Eye (tissue), 1 donor: ENCODE measurements around the gene ZNF302.
A peak's percentile ranks its signal among the peaks of the same experiment; 100 is the strongest.
"Not testable (repeated sequence)": the region's sequence is repeated elsewhere in the genome, so short reads cannot be mapped to it uniquely, and the experiment has no call there.

Experiments
- DNase-seq: peaks from one replicate; pipeline ENCODE4 v3.0.0-alpha.2; 2015

The ZNF302 gene

DNA sequence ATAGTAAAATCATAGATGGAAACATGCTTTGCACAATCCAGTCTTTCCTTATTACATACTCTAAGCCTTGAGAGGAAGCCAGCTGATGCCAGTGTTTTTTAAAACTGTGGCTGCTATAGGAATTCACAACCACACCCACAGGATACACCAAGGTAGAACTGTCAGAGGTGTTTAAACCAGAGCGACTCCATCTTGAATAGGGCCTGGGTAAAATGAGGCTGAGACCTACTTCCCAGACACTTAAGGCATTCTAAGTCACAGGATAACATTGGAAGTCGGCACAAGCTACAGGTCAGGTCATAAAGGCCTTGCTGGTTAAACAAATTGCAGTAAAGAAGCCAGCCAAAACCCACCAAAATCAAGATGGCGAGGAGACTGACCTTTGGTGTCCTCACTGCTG is 2.2 kb upstream of the ZNF302 start:
- DNase-seq: no peak

DNA sequence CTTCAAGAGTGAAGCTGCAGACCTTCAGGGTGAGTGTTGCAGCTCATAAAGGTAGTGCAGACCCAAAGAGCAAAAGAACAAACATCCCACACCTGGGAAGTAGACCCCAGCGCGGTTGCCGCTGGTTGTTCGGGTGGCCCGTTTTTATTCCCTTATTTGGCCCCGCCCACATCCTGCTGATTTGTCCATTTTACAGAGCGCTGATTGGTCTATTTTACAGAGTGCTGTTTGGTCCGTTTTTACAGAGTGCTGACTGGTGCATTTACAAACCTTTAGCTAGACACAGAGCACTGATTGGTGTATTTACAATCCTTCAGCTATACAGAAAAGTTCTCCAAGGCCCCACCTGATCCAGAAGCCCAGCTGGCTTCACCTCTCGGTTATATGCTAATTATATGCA is 1.6 kb upstream of the ZNF302 start:
- no peak for DNase-seq

GRCh38 chr19:34676697-34677385 is 637 bp upstream of the ZNF302 start, which contains the start of gene SCGB2B2:
SCGB2B2 (minus strand) TSS chr19:34677159; CDS start chr19:34594563, 82,596 bp downstream.
- no peak for DNase-seq

DNA sequence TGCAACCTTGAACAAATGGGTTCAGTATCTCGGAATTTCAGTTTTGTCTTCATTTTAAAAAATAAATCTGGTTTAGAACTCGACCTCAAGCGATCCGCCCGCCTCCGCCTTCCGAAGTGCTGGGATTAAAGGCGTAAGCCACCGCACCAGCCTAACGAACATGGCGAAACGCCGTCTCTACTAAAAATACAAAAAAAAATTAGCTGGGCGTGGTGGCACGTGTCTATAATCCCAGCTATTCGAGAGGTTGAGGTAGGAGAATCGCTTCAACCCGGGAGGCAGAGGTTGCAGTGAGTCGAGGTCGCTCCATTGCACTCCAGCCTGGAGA is 571 bp downstream of the ZNF302 start:
- no peak for DNase-seq

DNA sequence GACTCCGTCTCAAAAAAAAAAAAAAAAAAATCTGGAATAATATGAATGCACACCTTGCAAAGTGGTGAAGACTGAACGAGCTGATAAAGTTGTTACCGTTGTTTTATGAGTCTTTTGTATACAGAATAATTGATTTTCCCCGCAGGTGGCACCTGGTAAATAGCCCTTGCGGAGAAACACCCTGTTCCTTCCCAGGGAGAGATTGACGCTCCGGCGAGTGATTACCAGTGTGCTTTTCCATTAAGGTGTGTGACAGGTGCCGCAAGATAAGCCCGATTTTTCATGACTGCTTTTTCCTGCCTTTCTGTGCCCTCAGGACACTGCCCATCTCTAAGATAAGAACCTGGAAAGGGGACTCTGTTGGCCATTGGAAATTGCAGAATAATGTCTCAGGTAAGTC is 943 bp downstream of the ZNF302 start:
- DNase-seq: no peak

- no peak for DNase-seq
Observed at GRCh38 chr19:34681478-34681877, 4.0 kb downstream of the ZNF302 start.

- not testable (repeated sequence) for DNase-seq
Observed at GRCh38 chr19:34685266-34685665, 7.8 kb downstream of the ZNF302 start.

DNA sequence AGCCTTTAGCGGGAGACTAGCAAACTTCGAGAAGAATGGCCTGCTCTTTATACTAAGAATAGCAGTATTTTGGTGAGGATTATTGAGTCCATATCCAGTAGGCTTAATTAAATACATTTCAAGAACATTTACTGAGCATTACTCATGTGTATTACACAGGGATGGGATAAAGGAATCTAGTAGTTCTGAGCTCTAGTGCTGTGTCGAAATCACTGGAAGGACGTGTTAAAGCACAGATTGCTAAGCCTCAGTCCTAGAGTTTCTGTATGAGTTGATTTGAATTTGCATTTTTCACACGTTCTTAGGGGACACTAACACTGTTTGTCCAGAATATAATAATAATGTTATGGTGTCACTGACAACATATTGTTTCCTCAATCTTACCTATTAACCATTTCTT is 9.0 kb downstream of the ZNF302 start:
- DNase-seq: no peak

DNA sequence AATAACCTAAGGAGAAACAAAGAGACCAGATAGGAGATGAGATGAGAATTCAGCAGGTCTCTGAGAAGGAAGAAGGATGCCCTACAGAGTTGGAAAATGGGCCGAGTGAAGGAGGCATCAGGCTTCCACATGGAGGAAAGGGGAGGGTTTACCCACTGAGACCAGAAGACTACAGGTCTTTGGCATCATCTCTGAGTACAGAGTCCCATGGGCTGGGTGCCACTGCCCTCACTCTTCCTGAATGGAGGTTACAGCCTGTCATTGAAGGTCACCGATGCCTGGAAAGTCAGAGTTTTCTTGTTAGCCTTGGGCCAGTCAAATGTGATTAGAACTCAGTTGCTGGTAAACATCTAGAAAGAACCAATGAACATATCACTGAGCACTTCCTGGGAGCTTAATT is 9.9 kb downstream of the ZNF302 start:
- no peak for DNase-seq

- no peak for DNase-seq
Observed at GRCh38 chr19:34688592-34688991, 11.1 kb downstream of the ZNF302 start.

DNA sequence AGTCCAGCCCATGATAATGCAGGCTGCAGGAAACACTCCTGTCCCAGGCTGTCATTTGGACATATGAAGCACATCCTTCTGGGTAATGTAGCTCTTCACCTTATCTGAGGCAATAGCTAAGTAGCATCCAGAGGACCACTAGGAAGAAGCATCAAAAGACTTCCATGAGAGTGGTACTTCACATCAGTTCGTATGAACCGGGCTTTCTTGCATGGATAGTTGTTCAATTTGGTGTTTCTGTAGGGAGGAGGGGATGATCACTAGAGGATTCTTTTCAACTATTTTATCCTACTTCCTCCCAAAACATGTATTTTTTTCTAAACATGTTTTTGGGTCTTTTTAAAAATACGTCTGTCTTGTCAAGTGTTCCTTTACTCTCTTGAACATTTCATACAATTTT is 12.9 kb downstream of the ZNF302 start:
- DNase-seq: no peak

DNA sequence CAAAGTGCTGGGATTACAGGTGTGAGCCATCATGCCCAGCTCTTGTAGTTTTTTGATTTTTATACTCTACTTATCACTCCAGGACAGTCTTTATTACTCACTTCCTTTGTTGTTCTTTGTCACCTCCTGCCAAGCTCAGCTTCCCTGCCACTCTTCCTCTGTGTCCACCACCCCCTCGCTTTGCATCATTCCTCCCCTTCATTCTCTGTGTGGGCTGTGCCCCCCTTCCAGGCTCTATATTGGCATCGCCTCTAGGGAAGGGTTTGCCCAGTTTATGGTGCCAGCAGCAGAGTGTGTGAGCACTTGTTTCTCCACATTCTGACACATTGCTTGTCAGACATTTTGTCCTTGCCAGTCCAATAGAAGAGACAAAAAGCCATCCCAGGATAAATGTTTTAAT is 15.1 kb downstream of the ZNF302 start:
- no peak for DNase-seq

GRCh38 chr19:34707661-34708060 is 30.2 kb downstream of the ZNF302 start:
- DNase-seq: no peak

DNA sequence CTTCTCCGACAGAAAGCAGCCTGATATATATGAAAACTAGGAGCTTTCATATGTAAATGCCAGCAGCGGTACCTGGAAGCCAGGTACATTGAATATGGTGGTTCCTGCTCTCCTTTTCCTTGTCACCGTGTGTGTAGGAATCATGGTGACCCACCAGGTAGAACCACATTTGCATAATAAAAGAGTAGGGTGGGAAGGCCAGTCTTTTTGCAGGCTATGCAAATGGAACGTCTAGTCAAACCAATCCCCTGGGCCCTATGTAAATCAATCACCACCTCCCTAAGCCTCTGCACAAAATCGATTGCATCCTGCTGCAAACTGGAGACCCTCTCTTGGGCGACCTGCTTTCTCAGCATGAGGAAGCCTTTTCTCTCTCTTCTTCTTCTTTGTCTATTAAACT is 34.4 kb downstream of the ZNF302 start:
- DNase-seq: no peak

DNA sequence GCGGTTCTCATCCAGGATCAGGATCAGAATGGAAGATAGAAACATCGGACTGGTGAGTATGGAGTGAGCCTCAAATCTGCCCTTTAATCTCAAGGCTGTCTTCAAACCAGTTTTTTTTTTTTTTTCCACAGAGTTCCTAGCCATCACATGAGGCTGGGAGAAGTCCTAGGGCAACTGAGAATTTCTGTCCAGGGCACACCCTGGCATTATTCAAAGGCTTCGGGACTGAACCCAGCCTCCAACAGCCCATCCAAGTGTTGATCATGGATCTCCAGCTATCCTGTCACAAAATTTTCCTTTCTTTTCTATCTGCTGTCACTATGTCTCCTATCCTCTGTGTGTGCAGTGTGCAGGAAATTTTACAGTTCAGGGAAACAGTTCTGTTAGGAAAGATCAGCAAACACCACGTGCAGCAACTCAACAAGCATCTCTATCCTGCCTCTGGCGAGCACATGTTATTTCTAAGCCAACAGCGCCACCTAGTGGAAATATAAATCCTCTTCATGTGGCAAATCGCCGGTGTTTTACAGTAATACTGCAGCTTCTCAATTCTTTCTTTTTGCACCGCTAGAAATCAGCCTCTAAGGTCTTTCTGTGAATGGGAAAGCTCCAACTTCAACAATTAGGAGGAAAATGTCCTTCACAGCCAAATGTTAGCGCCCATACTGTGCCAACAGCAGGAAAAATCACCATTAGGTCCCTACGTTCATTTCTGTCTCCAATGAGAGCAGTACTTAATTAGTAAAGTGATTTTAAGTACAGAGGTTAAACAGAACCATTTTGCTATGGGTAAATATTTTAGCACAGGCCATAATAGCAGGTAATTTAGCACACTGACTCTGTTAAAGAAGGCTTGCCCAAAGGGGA is 35.1 kb downstream of the ZNF302 start:
- DNase-seq: peak; percentile 83

- peak; percentile 3 for DNase-seq
Observed at GRCh38 chr19:34713262-34713637, 35.8 kb downstream of the ZNF302 start.

GRCh38 chr19:34715357-34715756 is 37.9 kb downstream of the ZNF302 start:
- DNase-seq: no peak

GRCh38 chr19:34722353-34722752 is 44.9 kb downstream of the ZNF302 start:
- DNase-seq: no peak

DNA sequence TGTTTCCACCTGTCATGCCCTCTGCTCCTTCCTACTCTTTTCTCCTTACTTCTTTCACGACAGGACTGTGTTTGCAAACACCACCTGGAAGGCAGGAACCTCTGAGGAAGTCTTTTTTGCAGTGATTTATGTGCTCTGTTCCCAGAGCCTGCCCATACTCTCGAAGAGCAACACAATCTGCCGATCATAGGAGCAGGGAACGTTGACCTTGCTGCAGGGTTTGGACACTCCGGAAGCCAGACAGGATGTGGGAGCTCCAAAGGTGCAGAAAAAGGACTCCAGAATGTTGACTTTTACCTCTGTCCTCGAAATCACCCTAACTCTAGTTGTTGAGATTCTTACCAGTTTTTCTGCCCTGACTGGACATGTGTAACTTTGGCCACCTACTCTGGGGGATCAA is 47.9 kb downstream of the ZNF302 start:
- no peak for DNase-seq

DNA sequence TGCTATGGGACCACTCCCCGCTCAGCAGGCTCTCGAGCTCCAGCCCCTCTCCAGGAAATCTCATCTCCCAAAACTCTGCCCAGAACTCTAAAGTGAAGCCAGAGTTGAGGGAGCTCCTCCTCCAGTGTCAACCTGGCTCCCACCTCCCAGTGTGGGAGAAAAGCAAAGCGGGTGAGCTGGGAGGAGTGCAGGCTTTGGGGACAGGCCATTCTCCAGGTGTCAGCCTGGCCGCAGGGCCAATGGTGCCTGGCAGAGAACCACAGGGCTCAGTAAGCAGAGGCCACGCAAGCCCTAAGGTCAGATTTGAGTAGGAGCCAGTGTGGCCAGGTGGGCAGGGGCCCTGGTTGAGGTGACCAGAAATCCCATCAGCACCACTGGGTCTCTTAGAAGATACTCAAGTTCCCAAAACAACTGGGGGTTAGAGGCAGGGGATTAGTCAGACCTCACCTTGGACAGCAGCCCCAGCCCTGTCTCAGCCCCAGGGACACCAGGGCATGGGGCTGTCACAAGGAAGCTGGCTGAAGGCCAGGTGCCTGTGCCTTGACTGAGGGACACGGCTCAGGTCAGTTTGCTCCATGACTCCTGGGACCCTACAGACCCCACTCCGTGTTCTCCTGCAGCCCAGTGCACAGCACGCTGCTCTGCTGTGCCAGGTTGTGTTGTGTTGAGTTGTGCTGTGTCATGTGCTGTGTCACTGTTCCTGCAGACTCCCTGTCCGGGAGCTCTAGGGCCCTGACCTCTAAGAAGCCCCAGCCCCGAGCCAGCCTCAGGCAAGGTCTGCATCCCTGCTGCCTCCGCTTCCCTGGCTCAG is 53.7 kb downstream of the ZNF302 start:
- DNase-seq: no peak

DNA sequence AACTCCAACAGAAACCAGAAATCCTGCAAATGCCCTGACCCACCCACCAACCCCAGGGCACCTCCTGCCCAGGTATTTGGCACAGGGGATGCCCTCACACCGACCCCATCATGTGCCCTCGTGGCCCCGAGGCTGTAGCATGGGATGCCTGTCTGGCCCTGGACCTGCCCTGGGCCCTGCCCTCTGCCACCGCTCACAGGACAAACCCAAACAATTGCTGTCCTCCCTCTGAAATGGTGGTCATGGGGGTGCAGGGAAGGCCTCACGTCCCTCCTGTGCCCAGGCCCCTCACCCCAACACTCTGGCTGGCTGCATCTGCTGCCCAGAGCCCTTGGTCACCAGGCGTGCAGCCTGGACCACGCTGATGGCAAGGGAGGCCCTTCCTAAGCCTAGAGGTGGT is 54.5 kb downstream of the ZNF302 start:
- DNase-seq: no peak

- peak; percentile 15 for DNase-seq
Observed at GRCh38 chr19:34732612-34733211, 55.2 kb downstream of the ZNF302 start.

GRCh38 chr19:34733266-34733745 is 55.8 kb downstream of the ZNF302 start:
- no peak for DNase-seq
